Nephron progenitor cell (in vitro differentiated cells): Measurements from ENCODE around the gene COP1.

Experiments used
- DNase-seq: peaks from one replicate; pipeline ENCODE4 v3.0.0; 2021
- H3K27ac Mint-ChIP-seq: 2 replicates; pipeline ENCODE4 v1.8.0; 2021; ENCODE audit warnings: mild to moderate bottlenecking, moderate library complexity, mixed read lengths
- H3K27me3 Mint-ChIP-seq: 2 replicates; pipeline ENCODE4 v1.8.0; 2021; ENCODE audit warnings: mild to moderate bottlenecking, low read depth, mixed read lengths; ENCODE audit not compliant: poor library complexity
- H3K36me3 Mint-ChIP-seq: 2 replicates; pipeline ENCODE4 v1.8.0; 2021; ENCODE audit warnings: low read depth, mixed read lengths
- H3K4me1 Mint-ChIP-seq: 2 replicates; pipeline ENCODE4 v1.8.0; 2021; ENCODE audit warnings: mixed read lengths
- H3K4me3 Mint-ChIP-seq: 2 replicates; pipeline ENCODE4 v1.8.0; 2021; ENCODE audit warnings: mild to moderate bottlenecking, moderate library complexity, mixed read lengths
- H3K9me3 Mint-ChIP-seq: 2 replicates; pipeline ENCODE4 v1.8.0; 2021; ENCODE audit warnings: mild to moderate bottlenecking, moderate library complexity, mixed read lengths
- CTCF ChIP-seq: fragments of 200-600 bp; sonication (generic); IDR thresholded peaks from 2 replicates; pipeline ENCODE4 v1.5.0; 2021; ENCODE audit warnings: antibody characterized with exemption

The COP1 gene

GRCh38 chr1:175918364-175918801 is 288.7 kb downstream of the COP1 start:
- Mint-ChIP-seq H3K4me1 (peaks cover 5% of the 10 kb centered on the region), H3K36me3 (peaks cover 62% of the 10 kb centered on the region), H3K27ac (no peak overlapping the region), H3K4me3 (no peak overlapping the region), H3K9me3 (no peaks in the 10 kb centered on the region), H3K27me3 (no peaks in the 10 kb centered on the region)
- no peak for TF ChIP-seq CTCF
- DNase-seq, result no peak

GRCh38 chr1:175914115-175914514 is 293.0 kb downstream of the COP1 start:
- Mint-ChIP-seq H3K36me3 (peaks cover 73% of the 10 kb centered on the region), H3K4me3 (no peak overlapping the region), H3K4me1 (no peaks in the 10 kb centered on the region), H3K9me3 (peaks cover 28% of the 10 kb centered on the region), H3K27ac (no peak overlapping the region), H3K27me3 (no peaks in the 10 kb centered on the region)
- no peak for TF ChIP-seq CTCF
- no peak for DNase-seq

GRCh38 chr1:175911138-175911537 is 295.9 kb downstream of the COP1 start:
- H3K27me3 Mint-ChIP-seq, result no peaks in the 10 kb centered on the region
- H3K36me3 Mint-ChIP-seq, result peaks cover 61% of the 10 kb centered on the region
- no peak for TF ChIP-seq CTCF
- H3K4me3 Mint-ChIP-seq, result no peak overlapping the region
- peaks cover 32% of the 10 kb centered on the region for H3K9me3 Mint-ChIP-seq
- no peak for DNase-seq
- peaks cover 14% of the 10 kb centered on the region for H3K4me1 Mint-ChIP-seq
- H3K27ac Mint-ChIP-seq, result no peak overlapping the region

GRCh38 chr1:175906370-175906769 is 300.7 kb downstream of the COP1 start:
- H3K4me3 Mint-ChIP-seq, result no peak overlapping the region
- H3K9me3 Mint-ChIP-seq, result peaks cover 28% of the 10 kb centered on the region
- H3K27me3 Mint-ChIP-seq, result peaks cover 3% of the 10 kb centered on the region
- TF ChIP-seq CTCF, result no peak
- H3K27ac Mint-ChIP-seq, result no peak overlapping the region
- H3K36me3 Mint-ChIP-seq, result peaks cover 62% of the 10 kb centered on the region
- peaks cover 34% of the 10 kb centered on the region for H3K4me1 Mint-ChIP-seq
- no peak for DNase-seq

GRCh38 chr1:175904808-175905207 is 302.3 kb downstream of the COP1 start:
- no peak for TF ChIP-seq CTCF
- peaks cover 3% of the 10 kb centered on the region for H3K27me3 Mint-ChIP-seq
- H3K27ac Mint-ChIP-seq, result peak overlapping the region; percentile 19
- H3K4me3 Mint-ChIP-seq, result no peak overlapping the region
- DNase-seq, result no peak
- peaks cover 14% of the 10 kb centered on the region for H3K9me3 Mint-ChIP-seq
- H3K36me3 Mint-ChIP-seq, result peaks cover 50% of the 10 kb centered on the region
- H3K4me1 Mint-ChIP-seq, result peaks cover 38% of the 10 kb centered on the region

- Mint-ChIP-seq H3K27ac (no peak overlapping the region), H3K27me3 (peaks cover 7% of the 10 kb centered on the region), H3K4me1 (peaks cover 35% of the 10 kb centered on the region), H3K9me3 (peaks cover 5% of the 10 kb centered on the region), H3K4me3 (no peak overlapping the region), H3K36me3 (peaks cover 41% of the 10 kb centered on the region)
- no peak for TF ChIP-seq CTCF
- no peak for DNase-seq
These were observed 304.8 kb downstream of the COP1 start for GRCh38 chr1:175902281-175902680.
